ENCODE measurements around the gene ITPRID1. TPM values are rescaled to one million over a fixed set of nuclear protein-coding genes. Genes with fewer than 3 reads are reported as not detected.
A peak's percentile ranks its signal among the peaks of the same experiment; 100 is the strongest.

Gene ITPRID1
- total RNA-seq, 4 donors from 2014 or later: not detected

GRCh38 chr7:31478721-31479120 is 35.2 kb upstream of the ITPRID1 start:
- Histone ChIP-seq H3K27ac (no peak overlapping the region), H3K9me3 (no peaks in the 10 kb centered on the region), H3K4me3 (no peak overlapping the region), H3K36me3 (no peaks in the 10 kb centered on the region), H3K27me3 (no peaks in the 10 kb centered on the region), H3K4me1 (no peaks in the 10 kb centered on the region)
- intact Hi-C loops (cut with DNase I; ENCODE audit: low total_unique reads) (no loop called here), in situ Hi-C loops (cut with MboI; ENCODE audit: low sequenced_read_pairs in 4 of 4) (no loop called here)
- TF ChIP-seq CTCF (IDR thresholded peaks at IDR 0.05 in 4 of 5, conservative IDR thresholded peaks at IDR 0.05 in 1 of 5) (no peak), POLR2A (IDR thresholded peaks at IDR 0.05) (no peak)
- DNase-seq (no peak), ATAC-seq (no peak)

- in situ Hi-C loops (cut with MboI; ENCODE audit: low sequenced_read_pairs in 4 of 4): no loop called here
- TF ChIP-seq POLR2A (IDR thresholded peaks at IDR 0.05): no peak
- TF ChIP-seq CTCF (IDR thresholded peaks at IDR 0.05 in 4 of 5, conservative IDR thresholded peaks at IDR 0.05 in 1 of 5): no peak
- DNase-seq: no peak
- H3K9me3 ChIP-seq: no peaks in the 10 kb centered on the region
- no peaks in the 10 kb centered on the region for H3K36me3 ChIP-seq
- H3K4me1 ChIP-seq: no peaks in the 10 kb centered on the region
- H3K27ac ChIP-seq: no peak overlapping the region
- no peak overlapping the region for H3K4me3 ChIP-seq
- ATAC-seq: no peak
- H3K27me3 ChIP-seq: no peaks in the 10 kb centered on the region
- intact Hi-C loops (cut with DNase I; ENCODE audit: low total_unique reads): no loop called here
Observed at GRCh38 chr7:31487071-31487470, 26.8 kb upstream of the ITPRID1 start.

- Histone ChIP-seq H3K4me3 (no peak overlapping the region), H3K4me1 (no peaks in the 10 kb centered on the region), H3K27ac (no peak overlapping the region), H3K36me3 (no peaks in the 10 kb centered on the region), H3K9me3 (no peaks in the 10 kb centered on the region), H3K27me3 (no peaks in the 10 kb centered on the region)
- in situ Hi-C loops (cut with MboI; ENCODE audit: low sequenced_read_pairs in 4 of 4): no loop called here
- intact Hi-C loops (cut with DNase I; ENCODE audit: low total_unique reads): no loop called here
- DNase-seq (no peak), ATAC-seq (no peak)
- TF ChIP-seq CTCF (IDR thresholded peaks at IDR 0.05 in 4 of 5, conservative IDR thresholded peaks at IDR 0.05 in 1 of 5): no peak
- no peak for TF ChIP-seq POLR2A (IDR thresholded peaks at IDR 0.05)
Observed at GRCh38 chr7:31487476-31487875, 26.4 kb upstream of the ITPRID1 start.

- Histone ChIP-seq H3K4me3 (no peak overlapping the region), H3K36me3 (no peaks in the 10 kb centered on the region), H3K4me1 (no peaks in the 10 kb centered on the region), H3K27me3 (no peaks in the 10 kb centered on the region), H3K27ac (no peak overlapping the region), H3K9me3 (no peaks in the 10 kb centered on the region)
- no peak for ATAC-seq
- TF ChIP-seq CTCF (IDR thresholded peaks at IDR 0.05 in 4 of 5, conservative IDR thresholded peaks at IDR 0.05 in 1 of 5) (peak in 2 of 5 experiments; percentile 14 to 43), POLR2A (IDR thresholded peaks at IDR 0.05) (no peak)
- DNase-seq: no peak
- intact Hi-C loops (cut with DNase I; ENCODE audit: low total_unique reads): no loop called here
- in situ Hi-C loops (cut with MboI; ENCODE audit: low sequenced_read_pairs in 4 of 4): no loop called here
Observed at GRCh38 chr7:31488562-31489203, 25.2 kb upstream of the ITPRID1 start.

- ATAC-seq (no peak), DNase-seq (no peak)
- no peak for TF ChIP-seq POLR2A (IDR thresholded peaks at IDR 0.05)
- TF ChIP-seq CTCF (IDR thresholded peaks at IDR 0.05 in 4 of 5, conservative IDR thresholded peaks at IDR 0.05 in 1 of 5): no peak
- in situ Hi-C loops (cut with MboI; ENCODE audit: low sequenced_read_pairs in 4 of 4) (no loop called here), intact Hi-C loops (cut with DNase I; ENCODE audit: low total_unique reads) (no loop called here)
- H3K27ac ChIP-seq: no peak overlapping the region
- no peak overlapping the region for H3K4me3 ChIP-seq
- no peaks in the 10 kb centered on the region for H3K27me3 ChIP-seq
- H3K4me1 ChIP-seq: no peaks in the 10 kb centered on the region
- no peaks in the 10 kb centered on the region for H3K9me3 ChIP-seq
- H3K36me3 ChIP-seq: no peaks in the 10 kb centered on the region
Observed at GRCh38 chr7:31490796-31491314, 23.0 kb upstream of the ITPRID1 start.

Data from gastrocnemius medialis (tissue), 4 donors.